ENCODE data around the gene RASD1. TPM values are rescaled to one million over a fixed set of nuclear protein-coding genes. Genes with fewer than 3 reads are reported as not detected.

The RASD1 gene
- total and polyA plus RNA-seq, 11 donors = 1.5 to 79.2 (median 17.5) TPM

DNA sequence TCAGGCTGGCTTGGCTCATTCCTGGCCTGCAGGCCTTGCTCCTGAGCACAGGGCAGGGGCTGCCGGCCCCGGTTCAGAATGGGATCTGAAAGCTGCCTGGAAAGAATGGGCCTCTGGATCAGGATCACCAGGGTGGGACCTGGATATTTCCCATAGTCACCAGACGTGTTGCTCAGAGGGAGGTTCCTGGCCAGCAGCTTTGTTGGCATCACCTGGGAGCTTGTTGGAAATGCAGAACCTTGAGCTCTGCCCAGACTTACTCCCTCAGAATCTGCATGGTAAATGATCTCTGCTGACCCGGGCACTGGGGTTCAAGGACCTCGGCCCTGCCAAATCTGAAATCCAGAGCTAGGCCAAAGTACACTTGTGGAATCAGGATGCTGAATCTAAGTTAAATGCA is 48.9 kb downstream of the RASD1 start:
- ATAC-seq (no peak), DNase-seq (no peak)
- Histone ChIP-seq H3K36me3 (no peaks in the 10 kb centered on the region), H3K4me3 (no peak overlapping the region), H3K4me1 (peaks cover 0 to 14% (median 6%) of the 10 kb centered on the region in 12 donors), H3K9me3 (no peaks in the 10 kb centered on the region), H3K27ac (no peak overlapping the region), H3K27me3 (no peaks in the 10 kb centered on the region)
- 79 to 93% (median 87%) methylated on average over 5 of the region's 5 CpGs for WGBS, 4 donors
- TF ChIP-seq, protein P1, sequence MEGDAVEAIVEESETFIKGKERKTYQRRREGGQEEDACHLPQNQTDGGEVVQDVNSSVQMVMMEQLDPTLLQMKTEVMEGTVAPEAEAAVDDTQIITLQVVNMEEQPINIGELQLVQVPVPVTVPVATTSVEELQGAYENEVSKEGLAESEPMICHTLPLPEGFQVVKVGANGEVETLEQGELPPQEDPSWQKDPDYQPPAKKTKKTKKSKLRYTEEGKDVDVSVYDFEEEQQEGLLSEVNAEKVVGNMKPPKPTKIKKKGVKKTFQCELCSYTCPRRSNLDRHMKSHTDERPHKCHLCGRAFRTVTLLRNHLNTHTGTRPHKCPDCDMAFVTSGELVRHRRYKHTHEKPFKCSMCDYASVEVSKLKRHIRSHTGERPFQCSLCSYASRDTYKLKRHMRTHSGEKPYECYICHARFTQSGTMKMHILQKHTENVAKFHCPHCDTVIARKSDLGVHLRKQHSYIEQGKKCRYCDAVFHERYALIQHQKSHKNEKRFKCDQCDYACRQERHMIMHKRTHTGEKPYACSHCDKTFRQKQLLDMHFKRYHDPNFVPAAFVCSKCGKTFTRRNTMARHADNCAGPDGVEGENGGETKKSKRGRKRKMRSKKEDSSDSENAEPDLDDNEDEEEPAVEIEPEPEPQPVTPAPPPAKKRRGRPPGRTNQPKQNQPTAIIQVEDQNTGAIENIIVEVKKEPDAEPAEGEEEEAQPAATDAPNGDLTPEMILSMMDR (IDR thresholded peaks at IDR 0.05) = no peak
- intact Hi-C loops (cut with DNase I) = loop anchor here in 1 of 10 donors (10.0 kb wide), 1 partner anchor 92 kb away; no protein-coding TSS in a partner anchor

DNA sequence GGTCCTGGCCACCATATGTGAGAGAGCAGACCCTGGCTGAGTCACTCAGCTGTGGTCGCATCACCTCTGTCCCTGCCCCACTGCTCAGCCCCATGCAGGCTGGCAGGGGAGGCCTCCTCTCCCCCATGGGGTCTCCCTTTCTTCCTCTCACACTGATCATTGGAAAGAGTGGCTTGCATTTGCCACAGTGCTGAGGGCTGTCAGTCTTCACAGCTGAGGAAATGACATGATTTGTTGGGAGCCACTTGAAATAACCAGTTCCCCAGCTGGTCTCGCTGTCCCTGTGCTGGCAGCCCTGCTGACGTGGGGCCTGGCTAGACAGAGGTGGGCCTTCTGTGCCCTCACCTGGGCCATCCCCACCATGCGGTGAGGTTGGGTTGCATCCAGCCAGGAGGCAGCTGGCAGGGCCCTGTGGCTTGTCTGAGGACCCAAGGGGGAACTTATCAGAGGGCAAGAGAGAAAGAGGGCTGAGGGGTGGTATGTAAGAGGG is 49.5 kb downstream of the RASD1 start:
- H3K36me3 ChIP-seq = no peaks in the 10 kb centered on the region
- WGBS, 4 donors = 77 to 94% (median 83%) methylated on average over 2 to 4 of the region's 4 CpGs
- peaks cover 0 to 14% (median 6%) of the 10 kb centered on the region in 12 donors for H3K4me1 ChIP-seq
- no peak for ATAC-seq
- H3K27ac ChIP-seq = no peak overlapping the region
- H3K27me3 ChIP-seq = no peaks in the 10 kb centered on the region
- DNase-seq = no peak
- H3K9me3 ChIP-seq = no peaks in the 10 kb centered on the region
- TF ChIP-seq, protein P1 (IDR thresholded peaks at IDR 0.05) = no peak
- no peak for TF ChIP-seq POLR2A (IDR thresholded peaks at IDR 0.05)
- H3K4me3 ChIP-seq = no peak overlapping the region
- intact Hi-C loops (cut with DNase I) = loop anchor here in 1 of 10 donors (10.0 kb wide), 1 partner anchor 92 kb away; no protein-coding TSS in a partner anchor

DNA sequence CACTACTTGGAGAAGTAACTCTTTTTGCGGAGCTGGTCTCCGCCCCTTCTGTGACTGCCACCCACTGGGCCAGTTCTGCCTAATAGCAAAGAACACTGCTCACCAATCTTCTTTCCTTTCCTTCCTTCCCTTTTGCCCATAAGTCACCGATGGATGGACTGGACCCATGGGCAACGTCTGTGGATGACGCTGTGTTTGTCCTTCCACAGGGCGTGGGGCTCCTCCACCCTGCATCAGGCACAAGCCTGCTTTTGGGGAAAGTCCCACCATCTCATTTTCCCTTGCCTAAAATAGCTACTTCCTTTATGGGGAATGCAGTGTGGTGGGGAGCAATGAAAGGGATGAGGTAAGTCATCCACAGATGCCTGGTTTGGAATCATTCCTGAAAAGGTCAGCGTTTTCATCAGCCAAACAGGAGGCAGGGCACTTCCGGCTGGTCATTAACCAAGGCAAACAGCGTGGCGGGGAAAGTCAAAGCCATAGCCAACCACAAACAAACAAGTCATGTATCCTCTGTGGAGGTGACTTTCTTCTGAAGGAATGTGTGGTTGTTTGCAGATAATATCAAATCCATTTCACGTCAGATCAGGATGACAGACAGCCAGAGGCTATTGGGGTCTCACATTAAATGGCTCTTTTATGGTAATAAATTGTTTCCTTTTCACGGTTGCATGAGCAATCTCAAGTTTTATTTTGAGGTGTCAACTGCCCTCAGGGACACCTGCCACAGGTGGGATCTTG is 50.1 kb downstream of the RASD1 start:
- no peaks in the 10 kb centered on the region for H3K36me3 ChIP-seq
- no peaks in the 10 kb centered on the region for H3K27me3 ChIP-seq
- WGBS, 4 donors = 49 to 63% (median 55%) methylated on average over 12 of the region's 12 CpGs
- intact Hi-C loops (cut with DNase I) = loop anchor here in 1 of 10 donors (10.0 kb wide), 1 partner anchor 91 kb away; no protein-coding TSS in a partner anchor
- TF ChIP-seq POLR2A (IDR thresholded peaks at IDR 0.05) = no peak
- TF ChIP-seq, protein P1 (IDR thresholded peaks at IDR 0.05) = no peak
- peak overlapping the region in 1 of 12 donors; percentile 7 for H3K27ac ChIP-seq
- DNase-seq = peak in 1 of 5 donors; percentile 21
- H3K4me3 ChIP-seq = no peak overlapping the region
- H3K9me3 ChIP-seq = no peaks in the 10 kb centered on the region
- ATAC-seq = peak in 3 of 4 donors; percentile 50 to 74 (median 57)
- H3K4me1 ChIP-seq = peaks cover 0 to 14% (median 7%) of the 10 kb centered on the region in 12 donors

DNA sequence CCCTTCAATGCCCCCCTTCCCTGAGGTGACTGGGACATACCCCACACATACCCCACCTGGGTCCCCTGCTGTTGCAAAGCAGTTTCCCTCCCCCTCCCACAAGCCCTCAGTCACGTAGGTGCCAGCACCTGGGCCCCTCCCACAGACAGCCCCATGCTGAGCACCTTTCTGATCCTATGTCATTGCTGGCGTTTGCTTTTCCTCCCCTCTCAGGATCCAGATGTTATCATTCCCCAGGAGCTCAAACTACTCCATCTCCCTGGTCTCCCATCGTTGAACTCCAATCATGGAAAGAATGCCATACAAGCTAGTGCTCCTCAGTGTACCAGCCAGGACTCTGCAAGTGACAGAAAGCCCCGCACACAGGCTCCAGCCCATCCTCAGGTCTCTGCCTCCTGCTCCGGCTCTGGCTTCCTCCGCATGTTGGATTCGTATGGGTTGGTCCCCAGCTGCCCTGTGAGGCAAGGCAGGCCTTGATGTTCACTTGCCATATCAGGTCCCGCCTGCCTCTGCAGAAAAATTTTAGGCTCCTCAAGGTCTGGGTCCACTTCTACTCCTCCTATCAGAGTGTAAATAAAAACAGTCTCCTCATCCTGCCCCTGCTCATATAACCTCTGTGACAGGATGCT is 50.8 kb downstream of the RASD1 start:
- DNase-seq (no peak), ATAC-seq (peak in 1 of 4 donors; percentile 13)
- H3K9me3 ChIP-seq = no peaks in the 10 kb centered on the region
- TF ChIP-seq, protein P1 (IDR thresholded peaks at IDR 0.05) = no peak
- TF ChIP-seq POLR2A (IDR thresholded peaks at IDR 0.05) = no peak
- intact Hi-C loops (cut with DNase I) = loop anchor here in 1 of 10 donors (10.0 kb wide), 1 partner anchor 91 kb away; no protein-coding TSS in a partner anchor
- no peaks in the 10 kb centered on the region for H3K36me3 ChIP-seq
- H3K4me1 ChIP-seq = peaks cover 0 to 14% (median 7%) of the 10 kb centered on the region in 12 donors
- H3K27me3 ChIP-seq = no peaks in the 10 kb centered on the region
- WGBS, 4 donors = 64 to 78% (median 70%) methylated on average over 7 to 8 of the region's 8 CpGs
- no peak overlapping the region for H3K4me3 ChIP-seq
- H3K27ac ChIP-seq = peak overlapping the region in 1 of 12 donors; percentile 7
